ENCODE data around the gene MUSK.
"Not testable (repeated sequence)": the region's sequence is repeated elsewhere in the genome, so short reads cannot be mapped to it uniquely, and the experiment has no call there.

MUSK gene

GRCh38 chr9:110764006-110764405, 95.4 kb downstream of the MUSK start:
- no peak for DNase-seq

DNA sequence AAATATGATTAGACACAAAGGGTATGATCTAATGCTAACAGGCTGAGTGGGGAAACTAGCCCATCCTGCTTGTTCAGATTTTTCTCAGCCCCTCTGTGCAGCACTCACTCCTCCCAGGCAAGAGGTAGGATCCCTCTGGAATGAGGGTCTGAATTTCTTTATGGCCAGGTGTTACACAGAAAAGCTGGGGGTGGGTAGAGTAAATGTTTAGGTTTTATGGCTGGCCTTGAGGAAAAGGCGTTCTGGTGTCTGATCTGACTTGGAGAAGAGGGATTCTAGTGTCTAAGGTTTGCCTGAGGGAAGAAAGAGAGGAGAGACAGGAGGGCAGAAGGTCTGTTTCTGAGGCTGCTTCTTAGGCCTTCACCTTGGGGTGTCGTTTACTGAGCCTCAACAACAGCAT, 97.3 kb downstream of the MUSK start:
- no peak for DNase-seq

GRCh38 chr9:110767559-110768063, 99.0 kb downstream of the MUSK start:
- DNase-seq = no peak

DNA sequence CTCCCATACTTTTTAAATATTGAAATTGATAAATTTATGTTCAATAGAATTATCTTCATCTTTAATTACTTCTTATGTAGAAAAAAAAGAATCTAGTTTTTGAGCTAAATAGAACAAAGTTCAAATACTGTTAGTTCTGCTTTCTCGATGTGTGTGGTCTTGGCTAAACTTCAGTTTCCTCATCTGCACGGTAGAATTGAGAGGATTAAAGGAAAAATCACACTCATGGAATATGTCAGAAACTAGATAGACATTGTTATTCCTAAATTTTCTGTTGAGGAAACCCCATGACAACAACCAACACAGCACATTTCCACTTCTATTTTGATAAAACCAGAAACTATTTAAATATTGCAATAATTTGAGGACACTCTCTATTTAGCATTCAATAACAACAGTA, 100.3 kb downstream of the MUSK start:
- no peak for DNase-seq

DNA sequence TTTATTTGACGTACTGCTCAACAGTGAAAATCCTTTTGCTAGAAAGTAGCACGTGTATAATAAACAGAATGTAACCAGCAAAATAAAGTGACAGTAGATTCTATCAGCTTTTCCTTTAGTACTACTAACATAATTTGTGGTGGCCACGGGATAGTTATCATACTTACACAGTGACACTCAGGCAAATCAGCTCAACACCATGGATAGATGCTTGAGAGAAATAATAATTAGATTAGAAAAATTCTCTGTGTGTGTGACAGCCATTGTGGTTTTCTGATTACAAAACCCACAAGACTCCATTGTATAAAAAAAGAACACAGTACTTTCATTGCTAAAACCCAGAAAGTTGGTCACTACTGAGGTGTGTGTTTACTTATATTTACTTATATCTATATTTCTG, 101.1 kb downstream of the MUSK start:
- no peak for DNase-seq

DNA sequence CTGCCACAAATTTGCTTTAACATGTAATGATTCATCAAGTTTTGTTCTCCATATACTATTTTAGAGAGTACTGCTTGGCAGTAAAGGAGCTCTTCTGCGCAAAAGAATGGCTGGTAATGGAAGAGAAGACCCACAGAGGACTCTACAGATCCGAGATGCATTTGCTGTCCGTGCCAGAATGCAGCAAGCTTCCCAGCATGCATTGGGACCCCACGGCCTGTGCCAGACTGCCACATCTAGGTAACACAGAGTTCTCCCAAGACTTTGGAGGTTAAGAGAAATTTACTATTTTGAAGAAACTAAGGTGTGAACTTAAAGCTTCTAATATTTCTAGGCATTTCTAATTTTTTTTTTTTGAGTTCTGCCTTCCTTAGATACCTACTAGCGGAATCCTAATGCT, 107.1 kb downstream of the MUSK start:
- no peak for DNase-seq

- no peak for DNase-seq
Observed at GRCh38 chr9:110776221-110776620, 107.6 kb downstream of the MUSK start.

GRCh38 chr9:110777196-110777875, 108.7 kb downstream of the MUSK start:
- no peak for DNase-seq

- DNase-seq = no peak
Observed at GRCh38 chr9:110777876-110778215, 109.3 kb downstream of the MUSK start.

DNA sequence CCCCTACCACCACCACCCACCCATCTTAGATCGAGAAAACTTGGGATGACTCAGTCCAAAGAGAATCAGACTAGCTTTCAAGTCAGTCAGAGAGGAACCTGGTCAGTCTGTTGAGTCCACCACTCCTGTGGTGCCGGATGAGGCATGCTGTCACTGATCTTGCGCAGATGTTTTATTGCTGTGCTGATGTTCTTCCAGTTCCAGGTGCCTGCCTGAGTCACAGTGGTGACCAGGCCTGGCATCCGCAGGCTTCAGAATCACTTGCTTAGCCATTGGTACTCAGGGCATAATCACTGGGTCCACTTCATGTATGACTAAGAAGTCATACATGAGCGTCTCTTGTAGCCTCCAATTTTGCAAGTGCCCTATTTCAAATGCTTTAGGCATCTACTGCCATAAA, 114.1 kb downstream of the MUSK start:
- no peak for DNase-seq

- DNase-seq = no peak
Observed at GRCh38 chr9:110784309-110784708, 115.7 kb downstream of the MUSK start.

DNA sequence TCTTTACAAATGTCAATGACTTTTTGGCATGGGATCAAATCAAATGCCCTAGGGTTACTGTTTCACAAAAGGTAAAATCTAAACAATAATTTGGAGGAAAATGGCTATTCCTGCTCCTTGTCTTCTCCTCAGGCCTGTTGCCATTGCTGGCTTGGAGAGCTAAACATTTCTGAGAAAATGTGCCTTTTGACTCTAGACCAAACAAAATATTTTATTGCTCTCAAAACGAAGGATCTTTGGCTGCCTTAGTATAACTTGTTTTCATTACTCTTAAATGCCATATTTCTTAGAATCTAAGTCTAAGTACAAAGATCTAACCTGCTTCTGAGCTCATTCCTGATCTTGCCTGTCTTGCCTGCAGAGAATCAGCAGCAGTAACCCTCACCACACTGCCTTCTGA, 116.6 kb downstream of the MUSK start:
- DNase-seq = no peak

DNA sequence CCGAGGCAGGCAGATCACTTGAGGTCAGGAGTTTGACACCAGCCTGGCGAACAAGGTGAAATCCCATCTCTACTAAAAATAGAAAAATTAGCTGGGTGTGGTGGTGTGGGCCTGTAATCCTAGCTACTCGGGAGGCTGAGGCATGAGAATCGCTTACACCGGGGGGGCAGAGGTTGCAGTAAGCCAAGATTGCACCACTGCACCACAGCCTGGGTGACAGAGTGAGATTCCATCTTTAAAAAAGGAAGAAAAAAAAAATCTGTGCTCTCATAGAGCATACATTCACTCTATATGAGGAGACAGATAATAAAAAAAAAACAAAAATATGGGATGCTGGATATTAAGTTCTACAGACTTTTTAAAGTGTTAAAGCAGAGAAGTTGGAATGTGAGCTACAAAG, 119.8 kb downstream of the MUSK start:
- not testable (repeated sequence) for DNase-seq

DNA sequence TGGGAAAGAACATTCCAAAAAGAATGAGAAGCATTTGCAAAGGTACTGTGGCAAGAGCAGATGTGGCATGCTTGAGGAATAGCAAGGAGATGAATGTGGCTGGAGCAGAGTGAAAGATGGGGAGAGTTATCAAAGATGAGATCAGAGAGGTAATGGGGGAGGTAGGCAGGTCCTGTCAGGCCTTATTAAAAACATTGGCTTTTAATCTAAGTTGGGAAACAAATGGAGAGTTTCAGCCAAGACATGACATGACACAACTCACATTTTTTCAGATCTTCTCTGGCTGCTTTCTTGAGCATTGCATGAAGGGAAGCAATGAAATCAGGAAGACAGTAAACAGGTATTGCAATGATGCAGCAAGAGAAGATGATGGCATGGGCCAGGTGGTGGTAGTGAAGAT, 120.3 kb downstream of the MUSK start:
- no peak for DNase-seq

DNA sequence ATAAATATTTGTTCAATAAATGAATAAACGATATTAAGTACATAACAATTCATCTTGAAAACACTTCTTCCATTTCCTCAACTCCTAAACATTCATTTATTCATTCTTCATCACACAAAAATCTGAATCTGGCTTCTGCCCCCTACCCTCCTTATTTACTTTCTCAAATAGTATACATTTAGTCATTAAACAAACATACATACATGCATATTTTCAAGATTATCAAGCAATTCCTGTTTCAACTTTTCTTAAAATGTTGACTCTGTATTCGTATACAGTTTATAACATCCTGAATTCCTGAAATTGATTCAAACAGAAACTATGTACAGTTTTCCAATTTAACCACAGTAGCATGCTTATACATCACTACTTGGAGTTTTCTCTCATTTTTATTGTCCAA, 129.0 kb downstream of the MUSK start:
- no peak for DNase-seq

- no peak for DNase-seq
Observed at GRCh38 chr9:110799396-110799795, 130.8 kb downstream of the MUSK start.

GRCh38 chr9:110801426-110801825, 132.8 kb downstream of the MUSK start:
- no peak for DNase-seq

DNA sequence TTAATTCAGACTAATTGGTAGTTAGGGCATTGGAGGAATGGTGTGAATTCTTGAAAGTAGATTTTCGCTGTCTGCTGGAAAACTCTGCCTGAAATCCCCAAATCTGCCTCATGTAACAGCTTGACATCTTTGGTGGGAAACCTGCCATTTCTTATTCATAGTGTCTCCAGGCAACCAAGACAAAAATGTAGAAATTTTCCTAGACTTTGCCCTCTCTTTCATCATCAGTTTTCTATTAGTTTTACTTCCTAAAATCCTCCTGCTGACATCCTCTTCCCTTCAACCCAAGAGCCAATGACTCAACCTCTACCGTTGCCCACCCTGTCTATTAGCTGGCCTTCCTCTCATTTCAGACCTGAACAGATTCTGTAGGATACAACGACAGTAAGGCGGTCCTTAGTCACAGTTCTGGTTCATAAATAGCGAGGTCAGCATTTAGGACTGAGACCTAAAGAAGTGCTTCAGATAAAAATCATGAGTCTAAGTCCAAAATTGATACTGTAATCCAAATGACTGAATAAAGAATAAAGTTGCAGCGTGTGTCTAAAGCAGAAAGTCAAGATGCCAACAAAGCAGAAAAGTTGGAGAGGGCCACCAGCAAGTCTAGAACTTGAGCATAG, 133.9 kb downstream of the MUSK start:
- DNase-seq = no peak

GRCh38 chr9:110807956-110808598, 139.5 kb downstream of the MUSK start:
- DNase-seq = no peak

DNA sequence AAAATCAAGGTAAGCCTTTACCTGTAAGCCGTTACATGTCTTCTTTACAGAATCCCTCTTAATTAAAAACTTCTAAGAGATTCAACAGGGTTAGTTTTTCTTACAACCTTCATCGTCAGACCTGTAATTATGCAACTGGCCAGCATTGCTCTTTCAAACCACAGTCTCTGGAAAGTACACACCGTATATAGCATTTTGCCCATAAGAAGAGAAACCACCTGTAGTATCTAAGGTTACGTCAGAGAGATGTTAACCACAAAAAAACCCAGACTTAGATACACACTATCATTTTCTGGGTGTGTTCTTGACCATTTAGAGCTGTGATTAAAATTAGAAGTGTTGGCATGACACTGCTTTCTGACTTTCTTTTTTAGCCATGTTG, 140.0 kb downstream of the MUSK start:
- DNase-seq = no peak

DNA sequence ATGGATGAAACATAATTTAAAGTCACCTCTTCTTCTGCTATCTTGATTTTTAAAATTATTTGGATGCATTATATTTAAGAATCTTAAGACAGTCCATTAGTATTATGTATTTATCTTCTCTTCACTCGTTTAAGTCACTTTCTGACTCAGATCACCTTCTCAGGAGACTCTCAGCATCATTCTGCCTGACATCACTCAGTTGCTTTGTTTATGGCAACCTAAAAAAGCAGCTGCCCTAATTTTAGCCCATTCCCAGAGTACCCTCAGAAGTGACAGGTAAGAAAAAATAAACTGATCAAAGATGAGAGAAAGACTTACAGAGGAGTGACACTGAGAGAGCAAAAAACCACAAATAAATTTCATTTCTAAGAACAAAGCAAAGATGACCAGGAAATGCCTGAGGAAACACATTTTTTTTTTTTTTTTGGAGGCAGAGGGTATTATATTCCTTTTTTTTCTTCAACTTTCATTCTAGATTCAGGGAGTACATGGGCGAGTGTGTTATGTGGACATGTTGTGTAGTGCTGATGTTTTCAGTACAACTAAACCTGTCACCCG, 140.5 kb downstream of the MUSK start:
- no peak for DNase-seq

DNA sequence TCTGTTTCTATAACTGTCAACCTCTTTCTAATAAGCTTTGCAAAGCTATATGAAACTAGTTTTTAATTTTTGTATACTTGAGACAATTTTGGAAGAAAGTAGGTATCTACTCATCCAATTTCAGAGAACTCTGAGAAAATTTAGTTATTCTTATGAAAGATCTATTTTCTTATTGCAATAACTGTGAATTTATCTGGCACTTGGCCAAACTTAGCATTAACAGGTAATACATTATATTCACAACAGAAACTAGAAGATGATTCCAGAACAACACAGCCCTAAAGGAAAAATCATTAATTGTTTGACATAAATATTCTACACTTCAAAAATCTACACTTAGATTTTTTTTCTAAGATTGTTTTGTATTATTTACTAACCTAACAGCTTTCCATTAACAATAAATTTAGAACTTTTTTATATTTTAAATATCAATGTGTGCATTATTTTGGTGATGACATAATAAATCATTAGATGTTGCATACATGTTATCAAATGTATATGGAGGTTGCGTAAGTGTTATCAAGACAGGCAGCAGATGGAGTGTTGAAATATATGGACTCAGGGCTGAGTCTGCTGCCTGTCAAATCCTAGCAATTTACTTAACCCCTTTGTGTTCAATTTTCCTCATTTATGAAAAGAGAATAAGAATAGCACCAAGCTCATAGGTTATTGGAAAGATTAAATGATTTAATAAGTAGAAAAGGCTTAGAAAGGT, 141.8 kb downstream of the MUSK start:
- no peak for DNase-seq

DNA sequence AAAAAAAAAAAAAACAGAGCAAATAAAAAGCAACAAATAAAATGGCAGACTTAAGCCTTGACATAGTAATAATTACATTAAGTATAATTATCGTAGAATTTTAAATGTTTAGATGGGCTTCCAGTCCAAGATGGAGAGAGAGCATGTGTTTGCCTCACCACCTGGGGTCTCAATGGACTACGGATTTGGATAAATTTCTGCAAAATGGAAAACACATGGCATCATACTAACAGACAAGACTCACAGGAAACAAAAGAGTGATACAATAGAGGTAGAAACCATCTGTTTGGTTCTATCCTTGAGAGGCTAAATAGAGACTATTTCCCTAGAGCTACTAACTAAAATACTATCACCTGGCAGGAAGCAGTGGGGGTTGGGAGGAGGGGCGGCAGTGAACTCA, 144.3 kb downstream of the MUSK start:
- no peak for DNase-seq

- DNase-seq = no peak
Observed at GRCh38 chr9:110814159-110814558, 145.6 kb downstream of the MUSK start.

Measured in stimulated activated CD4-positive, alpha-beta T cell treated with anti-CD3 and anti-CD28 coated beads, Interleukin-12 subunit alpha, Interleukin-12 subunit beta, amount 100 ng/mL, for 4 hours (primary cell).